ENCODE data around the gene NIT2.
"Not testable (repeated sequence)": the region's sequence is repeated elsewhere in the genome, so short reads cannot be mapped to it uniquely, and the experiment has no call there.

NIT2 gene, protein sequence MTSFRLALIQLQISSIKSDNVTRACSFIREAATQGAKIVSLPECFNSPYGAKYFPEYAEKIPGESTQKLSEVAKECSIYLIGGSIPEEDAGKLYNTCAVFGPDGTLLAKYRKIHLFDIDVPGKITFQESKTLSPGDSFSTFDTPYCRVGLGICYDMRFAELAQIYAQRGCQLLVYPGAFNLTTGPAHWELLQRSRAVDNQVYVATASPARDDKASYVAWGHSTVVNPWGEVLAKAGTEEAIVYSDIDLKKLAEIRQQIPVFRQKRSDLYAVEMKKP

GRCh38 chr3:100334488-100335351, at the start of gene NIT2:
Gene NIT2 (plus strand): TSS chr3:100334757. CDS start chr3:100334792, 35 bp downstream.
- peak; percentile 93 for DNase-seq (ENCODE audit: low spot score)

DNA sequence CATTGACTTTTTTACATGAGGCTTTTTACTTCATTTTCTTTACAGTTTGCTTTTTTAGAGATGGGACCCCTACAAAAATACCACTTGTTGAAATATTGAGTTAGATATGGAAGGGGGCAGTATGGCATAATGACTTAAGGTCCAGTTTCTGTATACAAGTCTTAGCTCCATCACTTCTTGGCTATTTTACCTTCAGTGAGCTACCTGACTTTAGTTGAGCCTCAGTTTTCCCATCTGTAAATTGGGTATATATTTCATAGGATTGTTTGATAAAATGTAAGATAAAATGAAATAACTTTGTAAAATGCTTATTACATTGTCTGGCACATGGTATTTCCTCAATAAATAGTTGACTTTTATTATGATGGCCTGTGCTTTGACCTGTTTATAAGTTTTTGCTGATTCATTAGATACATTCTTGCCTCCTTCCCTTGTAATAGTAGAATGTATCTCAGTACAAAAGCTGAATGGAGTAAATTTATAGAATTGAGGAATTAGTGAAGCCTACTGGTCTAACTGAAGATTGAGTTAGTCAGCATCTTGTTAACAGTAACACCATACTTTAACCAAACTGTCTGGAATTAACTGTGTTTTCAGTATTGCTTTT, 46.2 kb upstream of the NIT2 start:
- no peak for DNase-seq (ENCODE audit: low spot score)

GRCh38 chr3:100289339-100289738, 45.2 kb upstream of the NIT2 start:
- no peak for DNase-seq (ENCODE audit: low spot score)

GRCh38 chr3:100295089-100295488, 39.5 kb upstream of the NIT2 start:
- no peak for DNase-seq (ENCODE audit: low spot score)

DNA sequence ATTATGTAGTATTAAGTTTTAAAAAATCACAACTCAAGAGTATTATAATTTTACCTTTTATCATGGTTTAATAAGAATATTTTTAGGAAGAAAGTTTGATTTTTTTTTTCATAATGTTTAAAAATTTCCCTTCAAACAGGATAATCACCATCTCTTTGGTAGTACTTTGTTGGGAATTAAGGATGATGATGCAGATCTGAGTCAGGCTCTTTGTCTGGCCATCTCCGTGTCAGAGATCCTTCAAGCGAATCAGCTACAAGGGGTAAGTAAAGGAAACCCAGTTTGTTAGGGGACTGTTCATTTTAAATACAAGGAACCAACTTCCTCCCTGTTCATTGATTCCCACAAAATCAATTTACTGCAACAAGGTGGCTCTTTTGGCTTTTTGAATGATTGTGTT, 36.8 kb upstream of the NIT2 start:
- no peak for DNase-seq (ENCODE audit: low spot score)

DNA sequence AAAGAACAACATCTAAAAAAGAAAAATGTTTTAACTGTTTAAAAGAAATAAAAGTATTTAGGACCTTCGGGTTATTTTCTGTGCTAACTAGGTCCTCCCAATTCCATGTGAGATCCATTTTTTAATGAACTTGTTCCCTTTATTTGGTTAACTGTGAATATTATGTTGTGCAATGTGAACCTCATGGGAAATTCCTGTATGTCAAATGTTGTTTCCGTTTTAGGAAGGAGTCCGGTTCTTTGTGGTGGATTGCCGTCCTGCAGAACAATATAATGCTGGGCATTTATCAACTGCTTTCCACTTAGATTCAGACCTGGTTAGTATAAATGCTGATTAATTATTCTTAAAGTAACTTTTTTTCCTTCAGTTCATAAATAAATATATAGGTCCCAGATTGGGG, 35.5 kb upstream of the NIT2 start:
- DNase-seq (ENCODE audit: low spot score): no peak

GRCh38 chr3:100306695-100307094, 27.9 kb upstream of the NIT2 start:
- DNase-seq (ENCODE audit: low spot score): no peak

GRCh38 chr3:100310355-100310965, 24.1 kb upstream of the NIT2 start:
- no peak for DNase-seq (ENCODE audit: low spot score)

- no peak for DNase-seq (ENCODE audit: low spot score)
Observed at GRCh38 chr3:100311011-100311410, 23.5 kb upstream of the NIT2 start.

DNA sequence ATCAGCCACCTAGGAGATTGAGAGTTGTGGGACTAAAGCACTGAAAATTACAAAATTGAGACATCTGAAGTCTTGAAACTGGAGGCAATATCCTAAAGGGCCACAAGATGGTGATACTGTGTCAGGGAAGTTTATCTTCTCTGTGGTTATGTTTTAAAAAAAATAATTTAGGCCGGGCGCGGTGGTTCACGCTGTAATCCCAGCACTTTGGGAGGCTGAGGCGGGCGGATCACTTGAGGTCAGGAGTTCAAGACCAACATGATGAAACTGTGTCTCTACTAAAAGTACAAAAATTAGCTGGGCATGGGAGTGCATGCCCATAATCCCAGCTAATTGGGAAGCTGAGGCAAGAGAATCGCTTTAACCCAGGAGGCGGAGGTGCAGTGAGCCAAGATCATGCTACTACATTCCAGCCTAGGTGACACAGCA, 17.9 kb upstream of the NIT2 start:
- no peak for DNase-seq (ENCODE audit: low spot score)

DNA sequence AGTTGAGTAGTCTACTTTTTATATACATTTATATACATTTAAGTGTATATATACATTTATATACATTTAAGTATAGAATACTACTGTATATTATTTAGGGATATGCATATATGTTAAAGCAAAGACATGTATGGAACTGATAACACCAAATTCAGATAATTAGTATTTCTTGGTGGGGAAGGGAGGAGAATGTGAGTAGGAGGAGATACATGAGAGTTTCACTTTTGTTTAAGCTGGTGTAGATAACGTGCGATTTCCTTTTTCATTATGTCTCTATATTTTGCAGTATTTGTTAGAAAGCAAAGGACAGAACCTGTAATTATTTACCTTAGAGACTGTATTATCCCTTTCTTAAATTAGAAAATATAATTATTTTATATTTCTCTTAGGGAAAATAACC, 16.6 kb upstream of the NIT2 start:
- DNase-seq (ENCODE audit: low spot score): no peak

GRCh38 chr3:100319951-100320350, 14.6 kb upstream of the NIT2 start:
- DNase-seq (ENCODE audit: low spot score): no peak

- DNase-seq (ENCODE audit: low spot score): no peak
Observed at GRCh38 chr3:100324044-100324443, 10.5 kb upstream of the NIT2 start.

- no peak for DNase-seq (ENCODE audit: low spot score)
Observed at GRCh38 chr3:100325827-100326226, 8.7 kb upstream of the NIT2 start.

GRCh38 chr3:100327377-100327776, 7.2 kb upstream of the NIT2 start:
- not testable (repeated sequence) for DNase-seq (ENCODE audit: low spot score)

- no peak for DNase-seq (ENCODE audit: low spot score)
Observed at GRCh38 chr3:100329800-100330489, 4.6 kb upstream of the NIT2 start.

GRCh38 chr3:100330651-100331050, 3.9 kb upstream of the NIT2 start:
- no peak for DNase-seq (ENCODE audit: low spot score)

DNA sequence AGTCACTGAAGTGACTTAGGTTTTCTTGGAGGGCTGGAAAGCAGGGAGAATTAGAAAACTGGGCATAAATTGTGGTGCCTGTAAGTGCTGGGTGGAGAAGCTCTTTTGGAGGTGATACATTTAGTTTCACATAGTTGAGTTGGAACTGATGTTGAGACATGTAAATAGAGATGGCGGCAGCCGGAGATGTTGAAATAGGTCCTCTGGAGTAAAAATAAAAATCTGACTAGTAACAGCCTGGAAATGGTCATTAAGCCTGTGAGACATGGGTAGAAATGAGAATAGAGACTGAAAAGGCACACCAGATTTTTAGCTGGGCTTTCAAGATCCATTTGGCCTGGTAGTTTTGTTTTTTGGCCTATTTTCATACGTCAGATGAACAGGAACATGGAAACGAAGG, 2.9 kb upstream of the NIT2 start:
- no peak for DNase-seq (ENCODE audit: low spot score)

GRCh38 chr3:100333051-100333450, 1.5 kb upstream of the NIT2 start:
- DNase-seq (ENCODE audit: low spot score): no peak

DNA sequence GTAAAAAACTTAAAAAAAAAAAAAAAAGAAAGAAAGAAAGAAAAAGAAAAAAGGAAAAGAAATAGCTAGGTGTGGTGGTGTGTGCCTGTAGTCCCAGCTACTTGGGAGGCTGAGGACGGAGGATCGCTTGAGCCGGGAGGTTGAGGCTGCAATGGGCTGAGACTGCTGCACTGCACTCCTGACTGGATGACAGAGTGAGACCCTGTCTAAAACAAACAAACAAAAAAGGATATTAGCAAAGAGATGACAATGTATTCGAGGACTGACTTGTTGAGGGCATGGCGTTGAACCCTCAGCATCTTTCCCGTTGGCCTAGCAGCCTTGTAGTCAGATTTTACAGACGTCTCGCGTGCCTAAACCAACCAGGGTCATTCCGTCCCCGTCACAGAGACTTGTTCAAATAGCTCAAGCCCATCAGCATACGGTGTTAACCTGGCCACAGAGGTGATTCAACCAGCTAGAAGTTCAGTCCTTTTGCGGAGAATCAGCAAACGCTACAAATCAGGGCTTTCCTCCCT, 528 bp upstream of the NIT2 start:
- no peak for DNase-seq (ENCODE audit: low spot score)

DNA sequence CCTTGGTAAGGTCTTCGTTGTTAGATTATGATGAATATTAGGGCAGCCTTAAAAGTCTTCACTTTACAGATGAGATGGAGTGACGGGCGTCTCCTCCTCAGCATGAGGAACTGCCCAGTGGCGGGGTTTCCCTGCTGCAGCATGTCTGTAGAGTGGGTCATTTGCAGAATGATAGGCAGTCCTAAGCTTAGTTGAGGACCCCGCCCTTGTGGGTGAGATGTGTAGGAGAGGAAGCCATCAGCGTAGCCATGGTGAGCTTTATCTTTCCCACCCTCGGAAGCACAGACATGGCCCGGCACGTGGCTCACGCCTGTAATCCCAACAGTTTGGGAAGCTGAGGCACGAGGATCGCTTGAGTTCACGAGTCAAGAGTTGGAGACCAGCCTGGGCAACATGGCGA, 877 bp downstream of the NIT2 start:
- no peak for DNase-seq (ENCODE audit: low spot score)

DNA sequence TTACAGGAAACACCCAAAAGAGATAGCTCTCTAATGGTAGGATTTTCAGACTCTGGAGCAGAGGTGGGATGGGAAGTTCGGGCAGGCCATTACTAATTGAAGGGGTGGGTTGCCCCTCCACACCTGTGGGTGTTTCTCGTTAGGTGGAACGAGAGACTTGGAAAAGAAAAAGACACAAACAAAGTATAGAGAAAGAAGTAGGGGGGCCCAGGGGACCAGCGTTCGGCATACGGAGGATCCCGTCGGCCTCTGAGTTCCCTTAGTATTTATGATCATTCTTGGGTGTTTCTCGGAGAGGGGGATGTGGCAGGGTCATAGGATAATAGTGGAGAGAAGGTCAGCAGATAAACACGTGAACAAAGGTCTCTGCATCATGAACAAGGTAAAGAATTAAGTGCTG, 1.7 kb downstream of the NIT2 start:
- not testable (repeated sequence) for DNase-seq (ENCODE audit: low spot score)
